ENCODE results near the gene PLD1. TPM values are rescaled to one million over a fixed set of nuclear protein-coding genes. Genes with fewer than 3 reads are reported as not detected.
A peak's percentile ranks its signal among the peaks of the same experiment; 100 is the strongest.

Gene PLD1
- total RNA-seq, 2 donors from 2014 or later, result 51.3 to 95.2 TPM

GRCh38 chr3:171743327-171744157 is 66.7 kb downstream of the PLD1 start:
- Histone ChIP-seq H3K9me3 (no peaks in the 10 kb centered on the region), H3K4me1 (ENCODE audit: control insufficient read depth in 1 of 2, low read depth in 2 of 2) (peaks cover 20 to 42% of the 10 kb centered on the region in 2 donors), H3K36me3 (no peaks in the 10 kb centered on the region), H3K27me3 (replicated peaks; ENCODE audit: insufficient read depth) (no peaks in the 10 kb centered on the region), H3K4me3 (no peak overlapping the region), H3K27ac (no peak overlapping the region)
- DNase-seq (ENCODE audit: low spot score), result no peak
- ATAC-seq (ENCODE audit: insufficient number of reproducible peaks, low FRiP score, low read depth), result no peak
- no peak for TF ChIP-seq CTCF (IDR thresholded peaks at IDR 0.05)

DNA sequence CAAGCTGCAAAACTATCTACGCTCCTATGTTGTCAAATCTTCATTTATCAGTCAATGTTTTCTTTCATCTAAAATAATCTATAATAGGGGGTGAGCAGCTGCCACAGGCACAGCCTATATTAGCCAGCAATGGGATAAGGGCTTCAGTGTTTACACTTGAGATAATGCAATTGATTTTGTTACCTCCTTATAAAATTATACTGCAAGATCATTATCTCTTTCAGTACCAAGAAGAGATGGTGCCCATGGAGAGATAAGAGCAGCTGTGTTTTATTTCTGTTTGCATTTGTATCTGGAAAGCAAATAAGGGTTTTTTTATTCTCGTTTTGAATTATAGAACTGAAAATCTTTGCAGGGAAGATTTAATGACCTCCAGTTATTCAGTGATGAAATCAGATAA is 68.9 kb downstream of the PLD1 start:
- ATAC-seq (ENCODE audit: insufficient number of reproducible peaks, low FRiP score, low read depth) (no peak), DNase-seq (ENCODE audit: low spot score) (no peak)
- Histone ChIP-seq H3K4me3 (no peak overlapping the region), H3K27me3 (replicated peaks; ENCODE audit: insufficient read depth) (no peaks in the 10 kb centered on the region), H3K9me3 (no peaks in the 10 kb centered on the region), H3K36me3 (no peaks in the 10 kb centered on the region), H3K4me1 (ENCODE audit: control insufficient read depth in 1 of 2, low read depth in 2 of 2) (peaks cover 10 to 34% of the 10 kb centered on the region in 2 donors), H3K27ac (no peak overlapping the region)
- no peak for TF ChIP-seq CTCF (IDR thresholded peaks at IDR 0.05)

- no peak overlapping the region for H3K27ac ChIP-seq
- ATAC-seq (ENCODE audit: insufficient number of reproducible peaks, low FRiP score, low read depth), result no peak
Measured at GRCh38 chr3:171736556-171736955, 73.7 kb downstream of the PLD1 start.

GRCh38 chr3:171733561-171733960 is 76.7 kb downstream of the PLD1 start:
- ATAC-seq (ENCODE audit: insufficient number of reproducible peaks, low FRiP score, low read depth), result no peak
- H3K36me3 ChIP-seq, result peaks cover 3% of the 10 kb centered on the region
- no peak overlapping the region for H3K4me3 ChIP-seq
- no peaks in the 10 kb centered on the region for H3K9me3 ChIP-seq
- H3K27ac ChIP-seq, result no peak overlapping the region
- no peaks in the 10 kb centered on the region for H3K27me3 ChIP-seq (replicated peaks; ENCODE audit: insufficient read depth)
- no peak for TF ChIP-seq CTCF (IDR thresholded peaks at IDR 0.05)
- peaks cover 3 to 31% of the 10 kb centered on the region in 2 donors for H3K4me1 ChIP-seq (ENCODE audit: control insufficient read depth in 1 of 2, low read depth in 2 of 2)
- DNase-seq (ENCODE audit: low spot score), result no peak

More at GRCh38 chr3:171736556-171736955, 73.7 kb downstream of the PLD1 start:
- peaks cover 3% of the 10 kb centered on the region for H3K36me3 ChIP-seq
- H3K4me1 ChIP-seq (ENCODE audit: control insufficient read depth in 1 of 2, low read depth in 2 of 2), result peaks cover 3 to 22% of the 10 kb centered on the region in 2 donors
- H3K4me3 ChIP-seq, result no peak overlapping the region
- H3K9me3 ChIP-seq, result no peaks in the 10 kb centered on the region
- no peak for TF ChIP-seq CTCF (IDR thresholded peaks at IDR 0.05)
- H3K27me3 ChIP-seq (replicated peaks; ENCODE audit: insufficient read depth), result no peaks in the 10 kb centered on the region
- no peak for DNase-seq (ENCODE audit: low spot score)

GRCh38 chr3:171732756-171733155 is 77.5 kb downstream of the PLD1 start:
- Histone ChIP-seq H3K4me3 (no peak overlapping the region), H3K36me3 (peaks cover 3% of the 10 kb centered on the region), H3K4me1 (ENCODE audit: control insufficient read depth in 1 of 2, low read depth in 2 of 2) (peaks cover 3 to 35% of the 10 kb centered on the region in 2 donors), H3K27ac (peak overlapping the region in 1 of 2 donors; percentile 5), H3K27me3 (replicated peaks; ENCODE audit: insufficient read depth) (no peaks in the 10 kb centered on the region), H3K9me3 (no peaks in the 10 kb centered on the region)
- no peak for ATAC-seq (ENCODE audit: insufficient number of reproducible peaks, low FRiP score, low read depth)
- no peak for TF ChIP-seq CTCF (IDR thresholded peaks at IDR 0.05)
- DNase-seq (ENCODE audit: low spot score), result no peak

All from thoracic aorta (tissue), 2 donors.